Measurements from ENCODE around the gene HOPX.

DNA sequence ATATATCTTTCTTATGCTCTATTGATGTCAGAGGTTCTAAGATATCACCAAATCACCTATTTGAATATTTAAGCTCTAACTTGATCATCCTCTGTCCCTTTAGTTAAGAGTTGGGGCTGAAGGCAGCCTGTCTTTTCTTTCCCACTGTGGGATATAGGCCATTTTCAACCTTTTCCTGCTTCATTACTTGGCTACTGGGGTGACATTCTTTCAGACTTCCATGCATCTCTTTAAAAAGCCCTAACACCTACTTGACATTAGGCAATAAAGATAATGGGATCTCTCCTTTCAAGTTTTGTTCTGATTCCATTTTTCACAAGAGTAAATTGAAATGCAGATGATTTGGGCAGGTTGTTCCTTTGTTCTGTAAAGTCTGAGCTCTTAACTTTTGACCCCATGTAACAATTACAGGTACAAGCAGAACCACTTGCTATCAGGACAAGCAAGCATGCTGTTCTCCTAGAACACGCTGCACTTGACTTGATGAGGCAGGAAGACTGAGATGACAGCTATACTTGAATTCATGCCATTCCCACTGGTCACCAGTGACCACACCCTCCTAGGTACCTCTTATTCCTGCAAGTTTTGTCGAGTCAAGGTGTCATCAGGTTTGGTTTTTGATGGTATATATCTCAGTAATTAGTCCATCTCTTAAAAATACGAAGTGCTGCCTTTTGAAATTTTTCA, 18.2 kb downstream of the HOPX start:
- TF ChIP-seq POLR2A (IDR thresholded peaks at IDR 0.05; ENCODE audit: low read depth, low read length), result no peak
- TF ChIP-seq POLR2AphosphoS5 (IDR thresholded peaks at IDR 0.05; ENCODE audit: low read depth, low read length), result no peak
- no peak for TF ChIP-seq TAF1 (IDR thresholded peaks at IDR 0.05; ENCODE audit: borderline replicate concordance, low read depth, low read length)

Measured in GM12892 (cell line).